Upper lobe of left lung (tissue), 6 donors: ENCODE data around the gene CYBRD1. TPM values are rescaled to one million over a fixed set of nuclear protein-coding genes. Genes with fewer than 3 reads are reported as not detected.

Experiments used
- ATAC-seq, 2 donors: fragments of 200-7000 bp; cut with Tn5 transposase; one replicate each; pipeline ENCODE4 v1.9.1; 2022; ENCODE audit warnings: mild to moderate bottlenecking in 2 of 2, moderate library complexity in 2 of 2; ENCODE audit not compliant: low FRiP score in 2 of 2
- DNase-seq, 2 donors: peaks; one replicate each; pipeline ENCODE4 v3.0.0-alpha.2; 2019 to 2020
- H3K27ac ChIP-seq, 4 donors: fragments of 200-600 bp; sonication (generic); one replicate each; pipeline ENCODE4 v1.5.1; 2016 to 2019
- H3K27me3 ChIP-seq, 4 donors: fragments of 200-600 bp; sonication (generic); one replicate each; pipeline ENCODE4 v1.5.1; 2017 to 2019
- H3K36me3 ChIP-seq, 4 donors: fragments of 200-600 bp; sonication (generic); one replicate each; pipeline ENCODE4 v1.5.1; 2016 to 2019
- H3K4me1 ChIP-seq, 4 donors: fragments of 200-600 bp; sonication (generic); one replicate each; pipeline ENCODE4 v1.5.1; 2018 to 2019
- H3K4me3 ChIP-seq, 4 donors: fragments of 200-600 bp; sonication (generic); one replicate each; pipeline ENCODE4 v1.5.1; 2017 to 2019; ENCODE audit warnings: mild to moderate bottlenecking in 2 of 4, moderate library complexity in 1 of 4
- H3K9me3 ChIP-seq, 4 donors: fragments of 200-600 bp; sonication (generic); one replicate each; pipeline ENCODE4 v1.5.1; 2018 to 2019
- CTCF ChIP-seq, 6 experiments: fragments of 450-650 bp in 4 of 6; fragments of 200-600 bp in 2 of 6; sonication (generic) in 2 of 6; IDR thresholded peaks; one replicate each; pipeline ENCODE4 v1.5.1; 2016 to 2019; ENCODE audit warnings: antibody characterized with exemption in 6 of 6
- EP300 ChIP-seq, 4 donors: sonication (generic); formaldehyde crosslinking; IDR thresholded peaks; one replicate each; pipeline ENCODE4 v1.5.1; 2017; ENCODE audit warnings: antibody characterized with exemption in 4 of 4, control low read depth in 2 of 4
- POLR2A ChIP-seq, 4 donors: fragments of 450-650 bp; IDR thresholded peaks; one replicate each; pipeline ENCODE4 v1.5.1; 2016 to 2017; ENCODE audit warnings: antibody characterized with exemption in 4 of 4, mild to moderate bottlenecking in 2 of 4
- POLR2AphosphoS5 ChIP-seq, 2 donors: sonication (generic); formaldehyde crosslinking; IDR thresholded peaks; one replicate each; pipeline ENCODE4 v1.5.1; 2017; ENCODE audit warnings: antibody characterized with exemption in 2 of 2
- WGBS, 2 donors: methylation state at CpG; one replicate each; pipeline ENCODE4 v1.1.5; 2017 to 2018; 5-methylcytosine and 5-hydroxymethylcytosine counted together
- small RNA-seq, 4 donors: library from RNA; depleted of rRNA; stranded (forward); fragments of <200 nt; gene quantifications; one replicate each; pipeline ENCODE3, GENCODE V24; 2016
- total RNA-seq, 6 donors: library from RNA; depleted of rRNA in 4 of 6; stranded (reverse); fragments of >200 nt in 4 of 6; gene quantifications; one replicate each; pipeline versions ENCODE4 v1.1.0 to v1.2.1, GENCODE V29; 2016 to 2021
- donor health status: DM: no; HTN: no; CAD: no; lungs with moderate emphysema.
- donor health status: DM: no; HTN: yes; CAD: no; lungs with severe emphysema.

CYBRD1 gene
- total RNA-seq, 6 donors from 2014 or later = 71.7 to 383 (median 214) TPM

DNA sequence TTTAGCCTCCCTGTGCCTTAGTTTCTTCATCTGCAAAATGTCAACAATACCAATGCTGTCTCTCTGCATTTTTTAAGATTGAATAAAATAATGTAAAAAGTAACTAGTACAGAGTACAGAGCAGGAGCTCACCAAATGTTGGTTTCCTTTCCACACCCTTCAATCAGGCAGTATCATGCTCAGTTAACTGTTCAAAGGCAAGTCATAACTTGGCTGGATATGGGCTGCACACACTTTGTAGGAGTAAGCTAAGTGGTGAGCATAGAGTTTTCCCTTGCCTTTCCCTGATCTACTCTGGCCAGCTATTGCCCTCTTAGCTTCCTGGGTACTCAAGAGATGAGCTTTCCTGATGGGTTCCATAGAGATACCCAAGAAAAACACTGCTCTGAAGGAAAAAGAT is 77.9 kb downstream of the CYBRD1 start:
- Histone ChIP-seq H3K4me3 (no peak overlapping the region), H3K9me3 (no peaks in the 10 kb centered on the region), H3K36me3 (no peaks in the 10 kb centered on the region), H3K27ac (no peak overlapping the region), H3K27me3 (no peaks in the 10 kb centered on the region), H3K4me1 (no peaks in the 10 kb centered on the region)
- ATAC-seq (no peak), DNase-seq (no peak)
- TF ChIP-seq CTCF (IDR thresholded peaks at IDR 0.05) (no peak), EP300 (IDR thresholded peaks at IDR 0.05) (no peak), POLR2AphosphoS5 (IDR thresholded peaks at IDR 0.05) (no peak), POLR2A (IDR thresholded peaks at IDR 0.05) (no peak)

DNA sequence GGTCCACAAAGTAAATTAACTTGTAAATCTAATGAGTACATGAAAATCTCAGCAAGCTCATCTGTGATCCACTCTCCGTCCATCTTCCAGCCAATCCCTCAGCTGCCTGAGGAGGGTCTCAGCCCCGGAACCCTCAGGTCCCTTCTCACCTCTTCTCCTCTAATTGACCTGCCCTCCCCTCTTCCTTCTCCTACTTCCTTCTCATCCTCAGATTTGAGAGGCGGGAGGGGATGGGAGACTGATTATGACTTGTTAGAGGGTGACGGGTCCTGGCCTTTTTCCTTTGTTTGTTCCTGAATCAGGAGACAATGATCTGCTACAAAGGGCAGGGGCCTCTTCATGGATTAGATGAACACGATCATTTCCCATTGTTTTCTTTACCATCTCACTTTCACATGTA is 80.1 kb downstream of the CYBRD1 start:
- Histone ChIP-seq H3K27ac (no peak overlapping the region), H3K4me1 (no peaks in the 10 kb centered on the region), H3K36me3 (no peaks in the 10 kb centered on the region), H3K9me3 (no peaks in the 10 kb centered on the region), H3K4me3 (no peak overlapping the region), H3K27me3 (no peaks in the 10 kb centered on the region)
- ATAC-seq (no peak), DNase-seq (no peak)
- TF ChIP-seq POLR2AphosphoS5 (IDR thresholded peaks at IDR 0.05) (no peak), EP300 (IDR thresholded peaks at IDR 0.05) (no peak), POLR2A (IDR thresholded peaks at IDR 0.05) (no peak), CTCF (IDR thresholded peaks at IDR 0.05) (no peak)
- 61 to 72% methylated on average over 5 of the region's 5 CpGs for WGBS, 2 donors

Small RNA genes lying within 50 kb of the gene (small RNA-seq; reads per million reads assigned to genes)
- 0 reads per million in 4 donors for gene AC007969.2
- 0 reads per million in 4 donors for gene RPL21P38

Other genes starting within 250 kb of the CYBRD1 start
- gene METTL8, start 88.5 kb upstream of the CYBRD1 start, total RNA-seq = 10 to 100 TPM in 5 of 6 donors, 1 to 10 TPM in 1; 6.1 to 15.4 (median 13.0) TPM
- 10 to 100 TPM in 4 of 6 donors, 1 to 10 TPM in 2; 6.2 to 24.7 (median 11.9) TPM for gene DCAF17, start 88.2 kb upstream of the CYBRD1 start, total RNA-seq
- gene DYNC1I2, start 165.0 kb downstream of the CYBRD1 start, total RNA-seq = 10 to 100 TPM; 66.1 to 91.6 (median 78.7) TPM